Endothelial cell (in vitro differentiated cells): ENCODE measurements around the gene ANKRD65. TPM values are rescaled to one million over a fixed set of nuclear protein-coding genes. Genes with fewer than 3 reads are reported as not detected.
"Not testable (repeated sequence)": the region's sequence is repeated elsewhere in the genome, so short reads cannot be mapped to it uniquely, and the experiment has no call there.

Experiments used
- DNase-seq: peaks from one replicate; pipeline ENCODE4 v3.0.0; 2021; ENCODE audit warnings: low spot score
- H3K27ac Mint-ChIP-seq: one replicate; pipeline ENCODE4 v1.8.0; 2021; ENCODE audit warnings: mixed read lengths, inconsistent platforms; ENCODE audit not compliant: unreplicated experiment
- H3K27me3 Mint-ChIP-seq: one replicate; pipeline ENCODE4 v1.8.0; 2021; ENCODE audit warnings: mild to moderate bottlenecking, moderate library complexity, mixed read lengths, inconsistent platforms; ENCODE audit not compliant: unreplicated experiment
- H3K36me3 Mint-ChIP-seq: one replicate; pipeline ENCODE4 v1.8.0; 2021; ENCODE audit warnings: mild to moderate bottlenecking, low read depth, mixed read lengths, inconsistent platforms; ENCODE audit not compliant: unreplicated experiment
- H3K4me1 Mint-ChIP-seq: one replicate; pipeline ENCODE4 v1.8.0; 2021; ENCODE audit warnings: mild to moderate bottlenecking, mixed read lengths, inconsistent platforms; ENCODE audit not compliant: unreplicated experiment
- H3K4me3 Mint-ChIP-seq: one replicate; pipeline ENCODE4 v1.8.0; 2021; ENCODE audit warnings: mild to moderate bottlenecking, mixed read lengths, inconsistent platforms; ENCODE audit not compliant: unreplicated experiment
- H3K9me3 Mint-ChIP-seq: one replicate; pipeline ENCODE4 v1.8.0; 2021; ENCODE audit warnings: mixed read lengths, inconsistent platforms; ENCODE audit not compliant: unreplicated experiment
- CTCF ChIP-seq: fragments of 200-600 bp; sonication (generic); IDR thresholded peaks from one replicate; pipeline ENCODE4 v1.5.0; 2021; ENCODE audit warnings: antibody characterized with exemption; ENCODE audit not compliant: unreplicated experiment
- total RNA-seq: library from RNA; stranded (reverse); fragmentation: NEBNext Ultra II Directional; extraction: Animal tissue kit (Norgen Biotek cat#: 25700); gene quantifications from one replicate; pipeline ENCODE4 v1.2.1, GENCODE V29; 2021; ENCODE audit not compliant: unreplicated experiment

Gene ANKRD65
- total RNA-seq, 1 donor from 2014 or later = 0.31 TPM

GRCh38 chr1:1430114-1430982, 9.3 kb upstream of the ANKRD65 start:
- peaks cover 26% of the 10 kb centered on the region for H3K4me1 Mint-ChIP-seq
- TF ChIP-seq CTCF = no peak
- H3K4me3 Mint-ChIP-seq = peak overlapping the region; percentile 57
- H3K27me3 Mint-ChIP-seq = peaks cover 12% of the 10 kb centered on the region
- no peaks in the 10 kb centered on the region for H3K9me3 Mint-ChIP-seq
- H3K36me3 Mint-ChIP-seq = peaks cover 4% of the 10 kb centered on the region
- peak; percentile 66 for DNase-seq
- H3K27ac Mint-ChIP-seq = peak overlapping the region; percentile 82

GRCh38 chr1:1429671-1430073, 8.6 kb upstream of the ANKRD65 start:
- peak overlapping the region; percentile 57 for H3K4me3 Mint-ChIP-seq
- no peak for DNase-seq
- peaks cover 9% of the 10 kb centered on the region for H3K36me3 Mint-ChIP-seq

GRCh38 chr1:1428967-1429366, 7.9 kb upstream of the ANKRD65 start:
- DNase-seq, H3K36me3 Mint-ChIP-seq, H3K9me3 Mint-ChIP-seq, H3K4me3 Mint-ChIP-seq, H3K27ac Mint-ChIP-seq: not testable (repeated sequence)
- H3K27me3 Mint-ChIP-seq = peaks cover 18% of the 10 kb centered on the region
- H3K4me1 Mint-ChIP-seq = peaks cover 22% of the 10 kb centered on the region

More at GRCh38 chr1:1429671-1430073, 8.6 kb upstream of the ANKRD65 start:
- no peaks in the 10 kb centered on the region for H3K9me3 Mint-ChIP-seq
- no peak for TF ChIP-seq CTCF
- H3K27me3 Mint-ChIP-seq = peaks cover 15% of the 10 kb centered on the region
- peak overlapping the region; percentile 82 for H3K27ac Mint-ChIP-seq
- peaks cover 22% of the 10 kb centered on the region for H3K4me1 Mint-ChIP-seq

GRCh38 chr1:1428174-1428573, 7.1 kb upstream of the ANKRD65 start:
- H3K36me3 Mint-ChIP-seq = peaks cover 9% of the 10 kb centered on the region
- peaks cover 22% of the 10 kb centered on the region for H3K4me1 Mint-ChIP-seq
- H3K27ac Mint-ChIP-seq = peak overlapping the region; percentile 85
- no peak for DNase-seq
- TF ChIP-seq CTCF = no peak
- H3K9me3 Mint-ChIP-seq = no peaks in the 10 kb centered on the region
- peak overlapping the region; percentile 91 for H3K4me3 Mint-ChIP-seq
- H3K27me3 Mint-ChIP-seq = peaks cover 18% of the 10 kb centered on the region

- no peaks in the 10 kb centered on the region for H3K9me3 Mint-ChIP-seq
- H3K4me1 Mint-ChIP-seq = peaks cover 22% of the 10 kb centered on the region
- H3K36me3 Mint-ChIP-seq = peaks cover 9% of the 10 kb centered on the region
- H3K4me3 Mint-ChIP-seq = no peak overlapping the region
- DNase-seq = no peak
- H3K27ac Mint-ChIP-seq = no peak overlapping the region
- H3K27me3 Mint-ChIP-seq = peaks cover 18% of the 10 kb centered on the region
- no peak for TF ChIP-seq CTCF
Observed at GRCh38 chr1:1427820-1428148, 6.7 kb upstream of the ANKRD65 start.
